Body of pancreas (tissue), 4 donors: ENCODE measurements around the gene ISOC2.

Source experiments
- POLR2A ChIP-seq, 3 donors: fragments of 450-650 bp; IDR thresholded peaks; one replicate each; pipeline ENCODE4 v1.6.1; 2016; ENCODE audit warnings: antibody characterized with exemption in 3 of 3, mild to moderate bottlenecking in 2 of 3
- TF ChIP-seq, protein P1 (sequence below), 7 experiments: fragments of 450-650 bp in 4 of 7; fragments of 200-600 bp in 3 of 7; sonication (generic) in 3 of 7; IDR thresholded peaks; one replicate each; pipeline ENCODE4 v1.5.1; 2016 to 2019; ENCODE audit warnings: antibody characterized with exemption in 7 of 7

GRCh38 chr19:55492362-55492944 is 31.0 kb upstream of the ISOC2 start:
- TF ChIP-seq POLR2A (IDR thresholded peaks at IDR 0.05): no peak
- TF ChIP-seq, protein P1, sequence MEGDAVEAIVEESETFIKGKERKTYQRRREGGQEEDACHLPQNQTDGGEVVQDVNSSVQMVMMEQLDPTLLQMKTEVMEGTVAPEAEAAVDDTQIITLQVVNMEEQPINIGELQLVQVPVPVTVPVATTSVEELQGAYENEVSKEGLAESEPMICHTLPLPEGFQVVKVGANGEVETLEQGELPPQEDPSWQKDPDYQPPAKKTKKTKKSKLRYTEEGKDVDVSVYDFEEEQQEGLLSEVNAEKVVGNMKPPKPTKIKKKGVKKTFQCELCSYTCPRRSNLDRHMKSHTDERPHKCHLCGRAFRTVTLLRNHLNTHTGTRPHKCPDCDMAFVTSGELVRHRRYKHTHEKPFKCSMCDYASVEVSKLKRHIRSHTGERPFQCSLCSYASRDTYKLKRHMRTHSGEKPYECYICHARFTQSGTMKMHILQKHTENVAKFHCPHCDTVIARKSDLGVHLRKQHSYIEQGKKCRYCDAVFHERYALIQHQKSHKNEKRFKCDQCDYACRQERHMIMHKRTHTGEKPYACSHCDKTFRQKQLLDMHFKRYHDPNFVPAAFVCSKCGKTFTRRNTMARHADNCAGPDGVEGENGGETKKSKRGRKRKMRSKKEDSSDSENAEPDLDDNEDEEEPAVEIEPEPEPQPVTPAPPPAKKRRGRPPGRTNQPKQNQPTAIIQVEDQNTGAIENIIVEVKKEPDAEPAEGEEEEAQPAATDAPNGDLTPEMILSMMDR (IDR thresholded peaks at IDR 0.05): no peak
